ENCODE measurements around the gene DGLUCY. TPM values are rescaled to one million over a fixed set of nuclear protein-coding genes. Genes with fewer than 3 reads are reported as not detected.
A peak's percentile ranks its signal among the peaks of the same experiment; 100 is the strongest.
"Not testable (repeated sequence)": the region's sequence is repeated elsewhere in the genome, so short reads cannot be mapped to it uniquely, and the experiment has no call there.

DGLUCY gene
- total and polyA plus RNA-seq, 2 experiments from 2014 or later = 82.7 to 90.0 TPM

- no peak overlapping the region for H3K4me3 ChIP-seq
- no peaks in the 10 kb centered on the region for H3K36me3 ChIP-seq
- DNase-seq (ENCODE audit: low read depth in 1 of 2, low spot score in 1 of 2) = no peak
- no peaks in the 10 kb centered on the region for H3K9me3 ChIP-seq (ENCODE audit: low read depth)
- no peak for TF ChIP-seq CTCF (IDR thresholded peaks at IDR 0.05; ENCODE audit: low read depth, low read length)
- no peak overlapping the region for H3K27ac ChIP-seq
- no peaks in the 10 kb centered on the region for H3K4me1 ChIP-seq (ENCODE audit: low read depth)
- no peaks in the 10 kb centered on the region for H3K27me3 ChIP-seq
These were observed 109.3 kb downstream of the DGLUCY start for GRCh38 chr14:91223028-91223783.

- Histone ChIP-seq H3K36me3 (no peaks in the 10 kb centered on the region), H3K4me3 (no peak overlapping the region), H3K27me3 (no peaks in the 10 kb centered on the region), H3K9me3 (ENCODE audit: low read depth) (no peaks in the 10 kb centered on the region), H3K4me1 (ENCODE audit: low read depth) (no peaks in the 10 kb centered on the region), H3K27ac (no peak overlapping the region)
- DNase-seq (ENCODE audit: low read depth in 1 of 2, low spot score in 1 of 2) = no peak
- TF ChIP-seq CTCF (IDR thresholded peaks at IDR 0.05; ENCODE audit: low read depth, low read length) = no peak
These were observed 111.2 kb downstream of the DGLUCY start for GRCh38 chr14:91225025-91225424.

- H3K27me3 ChIP-seq; H3K36me3 ChIP-seq; H3K4me1 ChIP-seq (ENCODE audit: low read depth): not testable (repeated sequence)
These were observed 112.5 kb downstream of the DGLUCY start for GRCh38 chr14:91226360-91226759.

GRCh38 chr14:91227183-91227628 is 113.3 kb downstream of the DGLUCY start:
- Histone ChIP-seq H3K36me3 (no peaks in the 10 kb centered on the region), H3K4me3 (no peak overlapping the region), H3K4me1 (ENCODE audit: low read depth) (no peaks in the 10 kb centered on the region), H3K27me3 (no peaks in the 10 kb centered on the region), H3K27ac (no peak overlapping the region), H3K9me3 (ENCODE audit: low read depth) (no peaks in the 10 kb centered on the region)
- no peak for TF ChIP-seq CTCF (IDR thresholded peaks at IDR 0.05; ENCODE audit: low read depth, low read length)
- DNase-seq (ENCODE audit: low read depth in 1 of 2, low spot score in 1 of 2) = no peak

More at GRCh38 chr14:91226360-91226759, 112.5 kb downstream of the DGLUCY start:
- H3K27ac ChIP-seq; DNase-seq (ENCODE audit: low read depth in 1 of 2, low spot score in 1 of 2); H3K4me3 ChIP-seq; H3K9me3 ChIP-seq (ENCODE audit: low read depth): not testable (repeated sequence)

- no peak overlapping the region for H3K4me3 ChIP-seq
- no peak for TF ChIP-seq CTCF (IDR thresholded peaks at IDR 0.05; ENCODE audit: low read depth, low read length)
- H3K27ac ChIP-seq = no peak overlapping the region
- H3K36me3 ChIP-seq = no peaks in the 10 kb centered on the region
- no peaks in the 10 kb centered on the region for H3K4me1 ChIP-seq (ENCODE audit: low read depth)
- DNase-seq (ENCODE audit: low read depth in 1 of 2, low spot score in 1 of 2) = peak in 1 of 2 donors; percentile 39
- no peaks in the 10 kb centered on the region for H3K9me3 ChIP-seq (ENCODE audit: low read depth)
- H3K27me3 ChIP-seq = no peaks in the 10 kb centered on the region
These were observed 114.5 kb downstream of the DGLUCY start for GRCh38 chr14:91228112-91229004.

DNA sequence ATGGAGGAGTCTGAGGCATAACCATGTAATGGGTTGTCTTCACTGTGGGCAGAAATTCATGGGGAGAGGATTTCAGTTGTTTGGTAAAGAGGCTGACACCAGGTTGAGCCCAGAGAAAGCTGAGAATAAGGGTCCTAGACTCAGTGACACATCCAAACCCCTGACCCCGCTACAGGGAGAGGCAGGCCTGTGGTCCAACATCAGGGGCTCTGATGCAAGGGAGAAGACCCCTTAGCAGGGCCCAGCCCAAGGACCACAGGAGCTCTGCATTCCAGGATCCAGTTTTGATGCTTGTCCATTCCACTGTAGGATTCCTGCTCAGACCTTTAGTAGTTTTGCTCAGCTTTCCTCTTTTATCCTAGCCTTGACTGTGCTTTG is 115.1 kb downstream of the DGLUCY start:
- Histone ChIP-seq H3K27ac (no peak overlapping the region), H3K36me3 (no peaks in the 10 kb centered on the region), H3K4me3 (no peak overlapping the region), H3K27me3 (no peaks in the 10 kb centered on the region), H3K4me1 (ENCODE audit: low read depth) (no peaks in the 10 kb centered on the region), H3K9me3 (ENCODE audit: low read depth) (no peaks in the 10 kb centered on the region)
- no peak for TF ChIP-seq CTCF (IDR thresholded peaks at IDR 0.05; ENCODE audit: low read depth, low read length)
- DNase-seq (ENCODE audit: low read depth in 1 of 2, low spot score in 1 of 2) = no peak
